Body of pancreas (tissue), 4 donors: ENCODE measurements around the gene HOXD13. TPM values are rescaled to one million over a fixed set of nuclear protein-coding genes. Genes with fewer than 3 reads are reported as not detected.

Experiments
- ATAC-seq: fragments of 150-250 bp; one replicate; pipeline ENCODE4 v1.9.1; 2016
- DNase-seq, 4 donors: peaks; one replicate each; pipeline ENCODE4 v3.0.0-alpha.2; 2019
- H3K27ac ChIP-seq, 4 donors: fragments of 200-600 bp; sonication (generic); 1 replicate in 3 of 4; 2 replicates in 1 of 4; pipeline versions ENCODE4 v1.5.1 to v1.6.1; 2016 to 2019; ENCODE audit warnings: mild to moderate bottlenecking in 1 of 4, mixed read lengths in 1 of 4, moderate library complexity in 1 of 4
- H3K27me3 ChIP-seq, 2 donors: fragments of 200-600 bp; sonication (generic); one replicate each; pipeline ENCODE4 v1.6.0; 2016; ENCODE audit warnings: mild to moderate bottlenecking in 1 of 2
- H3K36me3 ChIP-seq, 2 donors: fragments of 200-600 bp; sonication (generic); replicated peaks in 1 of 2; 2 replicates each; pipeline ENCODE4 v1.5.1; 2016; ENCODE audit warnings: low read depth in 2 of 2; ENCODE audit not compliant: insufficient read depth in 1 of 2
- H3K4me1 ChIP-seq: fragments of 200-600 bp; sonication (generic); one replicate; pipeline ENCODE4 v1.6.0; 2016
- H3K4me3 ChIP-seq, 2 donors: fragments of 200-600 bp; sonication (generic); 1 replicate in 1 of 2; 2 replicates in 1 of 2; pipeline ENCODE4 v1.5.1; 2016 to 2019
- H3K9me3 ChIP-seq, 3 donors: fragments of 200-600 bp; sonication (generic); 1 replicate in 2 of 3; 2 replicates in 1 of 3; pipeline ENCODE4 v1.5.1; 2016
- POLR2A ChIP-seq, 3 donors: fragments of 450-650 bp; IDR thresholded peaks; one replicate each; pipeline ENCODE4 v1.6.1; 2016; ENCODE audit warnings: antibody characterized with exemption in 3 of 3, mild to moderate bottlenecking in 2 of 3
- WGBS, 2 donors: methylation state at CpG; one replicate each; pipeline ENCODE4 v1.1.5; 2017; 5-methylcytosine and 5-hydroxymethylcytosine counted together
- intact Hi-C: fragments of 100-400 bp; cut with DNase I; formaldehyde crosslinking; loops from one replicate; pipeline ENCODE4 v1.15.1; 2023
- total RNA-seq, 2 donors: library from RNA; depleted of rRNA; stranded (reverse); fragments of >200 nt; gene quantifications; one replicate each; pipeline ENCODE4 v1.1.0, GENCODE V29; 2016
- TF ChIP-seq, protein P1 (sequence below), 7 experiments: fragments of 450-650 bp in 4 of 7; fragments of 200-600 bp in 3 of 7; sonication (generic) in 3 of 7; IDR thresholded peaks; one replicate each; pipeline ENCODE4 v1.5.1; 2016 to 2019; ENCODE audit warnings: antibody characterized with exemption in 7 of 7

Gene HOXD13
- total RNA-seq, 2 donors from 2014 or later: not detected

DNA sequence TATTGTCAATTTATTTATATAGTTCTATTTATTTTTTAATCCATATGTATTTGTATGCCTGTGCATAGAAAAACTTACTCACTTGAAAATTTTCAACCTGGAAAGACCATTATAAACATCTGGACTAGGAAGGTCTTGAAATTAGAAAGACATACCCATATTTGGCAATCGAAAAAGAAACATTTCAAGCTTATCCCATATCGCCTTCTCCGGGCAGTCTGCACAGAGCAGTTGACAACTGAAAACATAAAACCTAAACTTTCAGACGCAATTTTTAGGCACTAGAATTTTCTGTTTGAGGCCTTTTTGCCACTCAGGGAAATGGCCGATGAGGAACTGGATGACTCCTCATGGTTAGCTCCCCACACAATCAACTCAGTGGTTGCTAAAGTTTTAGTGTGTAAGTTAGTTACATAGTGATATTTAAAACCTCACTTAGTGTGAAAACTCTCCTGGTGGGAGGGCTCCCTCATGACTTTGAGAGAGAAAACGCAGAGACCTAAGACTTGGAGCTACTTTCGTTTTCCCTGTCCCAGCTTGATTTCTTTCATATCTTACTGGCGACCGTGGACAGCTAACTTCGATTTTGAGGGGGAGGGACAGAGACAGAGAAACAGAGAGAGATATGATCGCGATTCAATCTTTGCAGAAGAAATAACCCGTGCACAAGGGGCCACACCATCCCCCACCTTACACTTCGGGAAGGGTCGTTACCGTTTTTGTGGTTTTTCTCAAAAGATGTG is 3.9 kb downstream of the HOXD13 start:
- Histone ChIP-seq H3K9me3 (no peaks in the 10 kb centered on the region), H3K4me3 (no peak overlapping the region), H3K4me1 (peaks cover 38% of the 10 kb centered on the region), H3K27me3 (peaks cover 0 to 69% of the 10 kb centered on the region in 2 donors), H3K36me3 (no peaks in the 10 kb centered on the region), H3K27ac (no peak overlapping the region)
- DNase-seq: no peak
- WGBS, 2 donors: 7 to 10% methylated on average over 16 of the region's 16 CpGs
- no peak for TF ChIP-seq POLR2A (IDR thresholded peaks at IDR 0.05)
- TF ChIP-seq, protein P1, sequence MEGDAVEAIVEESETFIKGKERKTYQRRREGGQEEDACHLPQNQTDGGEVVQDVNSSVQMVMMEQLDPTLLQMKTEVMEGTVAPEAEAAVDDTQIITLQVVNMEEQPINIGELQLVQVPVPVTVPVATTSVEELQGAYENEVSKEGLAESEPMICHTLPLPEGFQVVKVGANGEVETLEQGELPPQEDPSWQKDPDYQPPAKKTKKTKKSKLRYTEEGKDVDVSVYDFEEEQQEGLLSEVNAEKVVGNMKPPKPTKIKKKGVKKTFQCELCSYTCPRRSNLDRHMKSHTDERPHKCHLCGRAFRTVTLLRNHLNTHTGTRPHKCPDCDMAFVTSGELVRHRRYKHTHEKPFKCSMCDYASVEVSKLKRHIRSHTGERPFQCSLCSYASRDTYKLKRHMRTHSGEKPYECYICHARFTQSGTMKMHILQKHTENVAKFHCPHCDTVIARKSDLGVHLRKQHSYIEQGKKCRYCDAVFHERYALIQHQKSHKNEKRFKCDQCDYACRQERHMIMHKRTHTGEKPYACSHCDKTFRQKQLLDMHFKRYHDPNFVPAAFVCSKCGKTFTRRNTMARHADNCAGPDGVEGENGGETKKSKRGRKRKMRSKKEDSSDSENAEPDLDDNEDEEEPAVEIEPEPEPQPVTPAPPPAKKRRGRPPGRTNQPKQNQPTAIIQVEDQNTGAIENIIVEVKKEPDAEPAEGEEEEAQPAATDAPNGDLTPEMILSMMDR (IDR thresholded peaks at IDR 0.05): no peak
- no peak for ATAC-seq
- intact Hi-C loops: loop anchor here (5.0 kb wide), 1 partner anchor 409 kb away; no protein-coding TSS in a partner anchor

DNA sequence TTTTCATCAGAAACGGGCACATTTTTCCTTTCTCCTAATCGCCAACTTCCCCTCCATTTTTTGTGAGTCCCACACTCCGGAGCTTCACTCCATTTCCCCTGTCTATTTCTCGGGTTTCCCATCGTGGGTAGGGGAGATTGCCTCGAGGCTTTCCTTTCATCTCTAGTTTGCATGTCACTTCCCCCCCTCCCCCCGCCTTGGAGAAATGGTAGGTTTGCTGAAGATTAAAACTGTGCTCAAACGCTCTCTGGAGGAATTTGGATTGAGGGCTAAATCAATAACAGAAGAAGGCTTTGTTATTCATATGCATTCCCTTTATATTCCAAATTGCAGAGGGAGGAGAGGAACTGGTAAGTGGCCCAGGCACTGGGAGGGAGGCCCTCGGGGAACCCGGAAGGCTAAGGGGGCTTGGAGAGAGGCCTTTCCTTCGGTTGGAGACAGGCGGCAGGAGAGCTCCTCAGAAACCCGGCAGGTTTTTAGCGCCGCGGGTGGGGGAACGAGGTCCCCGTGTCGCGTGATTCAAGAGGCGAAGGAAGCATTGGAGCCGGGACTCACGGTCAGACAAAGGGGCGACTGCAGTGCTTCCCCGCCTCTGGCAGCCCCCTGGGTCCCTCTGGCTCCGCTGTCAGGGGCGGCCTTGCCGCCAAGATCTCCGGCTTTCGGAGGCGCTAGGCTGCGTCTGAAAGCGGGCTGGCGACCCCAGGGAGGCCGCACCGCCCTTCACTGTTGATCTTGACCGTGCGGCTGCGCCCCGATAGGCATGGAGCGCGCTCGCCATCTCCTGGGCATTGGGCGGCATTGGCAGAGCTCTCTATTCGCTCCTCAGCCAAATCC is 4.7 kb downstream of the HOXD13 start:
- intact Hi-C loops: loop anchor here (5.0 kb wide), 1 partner anchor 410 kb away; no protein-coding TSS in a partner anchor
- Histone ChIP-seq H3K36me3 (no peaks in the 10 kb centered on the region), H3K27me3 (peaks cover 0 to 62% of the 10 kb centered on the region in 2 donors), H3K4me1 (peaks cover 38% of the 10 kb centered on the region), H3K27ac (no peak overlapping the region), H3K9me3 (no peaks in the 10 kb centered on the region), H3K4me3 (peak overlapping the region in 1 of 2 donors; percentile 1)
- WGBS, 2 donors: 1 to 4% methylated on average over 19 to 45 of the region's 45 CpGs
- TF ChIP-seq, protein P1 (IDR thresholded peaks at IDR 0.05): peak; percentile 69 to 93 (median 87)
- TF ChIP-seq POLR2A (IDR thresholded peaks at IDR 0.05): no peak
- DNase-seq: peak; percentile 69 to 80 (median 73)
- ATAC-seq: peak; percentile 87

- no peak for ATAC-seq
- H3K27ac ChIP-seq: no peak overlapping the region
- intact Hi-C loops: loop anchor here (5.0 kb wide), 1 partner anchor 411 kb away; no protein-coding TSS in a partner anchor
- peaks cover 33% of the 10 kb centered on the region for H3K4me1 ChIP-seq
- H3K4me3 ChIP-seq: no peak overlapping the region
- TF ChIP-seq, protein P1 (IDR thresholded peaks at IDR 0.05): no peak
- no peak for TF ChIP-seq POLR2A (IDR thresholded peaks at IDR 0.05)
- peaks cover 0 to 61% of the 10 kb centered on the region in 2 donors for H3K27me3 ChIP-seq
- DNase-seq: no peak
- H3K36me3 ChIP-seq: no peaks in the 10 kb centered on the region
- 3 to 4% methylated on average over 18 of the region's 18 CpGs for WGBS, 2 donors
- H3K9me3 ChIP-seq: no peaks in the 10 kb centered on the region
Observed at GRCh38 chr2:176097820-176098365, 5.4 kb downstream of the HOXD13 start.

- 0 to 7% methylated on average over 4 to 35 of the region's 35 CpGs for WGBS, 2 donors
- Histone ChIP-seq H3K27me3 (peaks cover 0 to 61% of the 10 kb centered on the region in 2 donors), H3K4me1 (peaks cover 27% of the 10 kb centered on the region), H3K27ac (no peak overlapping the region), H3K4me3 (no peak overlapping the region), H3K9me3 (no peaks in the 10 kb centered on the region), H3K36me3 (no peaks in the 10 kb centered on the region)
- no peak for TF ChIP-seq POLR2A (IDR thresholded peaks at IDR 0.05)
- TF ChIP-seq, protein P1 (IDR thresholded peaks at IDR 0.05): no peak
- no peak for DNase-seq
- ATAC-seq: no peak
- intact Hi-C loops: loop anchor here (5.0 kb wide), 1 partner anchor 411 kb away; no protein-coding TSS in a partner anchor
Observed at GRCh38 chr2:176098366-176099158, 6.0 kb downstream of the HOXD13 start.
